IMR-90 (cell line): ENCODE data around the gene ERN1. TPM values are rescaled to one million over a fixed set of nuclear protein-coding genes. Genes with fewer than 3 reads are reported as not detected.

Experiments
- ATAC-seq: fragments of 200-7000 bp; cut with Tn5 transposase; 2 replicates; pipeline ENCODE4 v1.9.1; 2020; ENCODE audit warnings: low read depth, mild to moderate bottlenecking, moderate library complexity
- BruUV-seq: library from RNA; stranded (reverse); fragments of 400-500 nt; replicated peaks from 2 replicates; lab custom pipeline; 2021; lab: Mats Ljungman, UMichigan
- CTCF ChIA-PET: fragments of 300-600 bp; formaldehyde crosslinking; extraction: SDS; loops from one replicate; lab custom pipeline; 2021; ENCODE audit warnings: antibody characterized with exemption; lab: Yijun Ruan, JAX
- POLR2A ChIA-PET: fragments of 300-600 bp; sonication (Branson Sonifier 250); formaldehyde crosslinking; loops from one replicate; lab custom pipeline; 2022; ENCODE audit warnings: antibody characterized with exemption; ENCODE audit not compliant: unreplicated experiment; lab: Charles Lee
- DNase-seq: peaks from one replicate; pipeline ENCODE4 v3.0.0; 2013
- H2AFZ ChIP-seq: replicated peaks from 2 replicates; pipeline ENCODE3; 2013; ENCODE audit warnings: low read length, mild to moderate bottlenecking; ENCODE audit not compliant: poor library complexity
- H2AK5ac ChIP-seq: 2 replicates; pipeline ENCODE4 v1.6.1; 2013; ENCODE audit warnings: low read depth, low read length, inconsistent platforms
- H2AK9ac ChIP-seq: replicated peaks from 2 replicates; pipeline ENCODE3; 2013; ENCODE audit warnings: mild to moderate bottlenecking, low read depth, low read length, moderate library complexity; ENCODE audit not compliant: poor library complexity
- H2BK120ac ChIP-seq: 2 replicates; pipeline ENCODE4 v1.6.1; 2013; ENCODE audit warnings: low read depth, low read length, inconsistent platforms
- H2BK15ac ChIP-seq: 3 replicates; pipeline ENCODE4 v1.6.1; 2013; ENCODE audit warnings: low read depth, low read length, inconsistent platforms
- H2BK20ac ChIP-seq: 2 replicates; pipeline ENCODE4 v1.6.1; 2013; ENCODE audit warnings: low read depth, mild to moderate bottlenecking, inconsistent platforms, low read length, moderate library complexity
- H2BK5ac ChIP-seq: 2 replicates; pipeline ENCODE4 v1.6.1; 2013; ENCODE audit warnings: mild to moderate bottlenecking, low read depth, low read length, inconsistent platforms; ENCODE audit not compliant: poor library complexity, severe bottlenecking
- H3K14ac ChIP-seq: replicated peaks from 2 replicates; pipeline ENCODE4 v1.6.1; 2013; ENCODE audit warnings: low read depth, low read length, inconsistent platforms
- H3K18ac ChIP-seq: 2 replicates; pipeline ENCODE4 v1.6.1; 2013; ENCODE audit warnings: low read depth, low read length, control low read depth
- H3K23ac ChIP-seq: 2 replicates; pipeline ENCODE4 v1.6.1; 2013; ENCODE audit warnings: low read depth, low read length, inconsistent platforms
- H3K27ac ChIP-seq: 2 replicates; pipeline ENCODE4 v1.5.1; 2013; ENCODE audit warnings: mild to moderate bottlenecking, control low read depth, low read length; ENCODE audit not compliant: insufficient read depth
- H3K27me3 ChIP-seq: 2 replicates; pipeline ENCODE4 v1.6.1; 2013; ENCODE audit warnings: low read length; ENCODE audit not compliant: control insufficient read depth, insufficient read depth
- H3K36me3 ChIP-seq: 2 replicates; pipeline ENCODE4 v1.6.1; 2013; ENCODE audit warnings: low read length, mixed read lengths; ENCODE audit not compliant: control insufficient read depth, insufficient read depth
- H3K4ac ChIP-seq: 2 replicates; pipeline ENCODE4 v1.6.1; 2013; ENCODE audit warnings: low read depth, low read length, inconsistent platforms
- H3K4me1 ChIP-seq: 2 replicates; pipeline ENCODE4 v1.6.1; 2013; ENCODE audit warnings: low read length, mixed read lengths; ENCODE audit not compliant: control insufficient read depth, insufficient read depth
- H3K4me2 ChIP-seq: 2 replicates; pipeline ENCODE4 v1.6.1; 2013; ENCODE audit warnings: low read depth, mild to moderate bottlenecking, control low read depth, low read length, moderate library complexity
- H3K4me3 ChIP-seq: 2 replicates; pipeline ENCODE4 v1.5.1; 2013; ENCODE audit warnings: low read depth, mild to moderate bottlenecking, control low read depth, low read length, moderate library complexity; ENCODE audit not compliant: insufficient read depth
- H3K56ac ChIP-seq: 2 replicates; pipeline ENCODE4 v1.6.1; 2013; ENCODE audit warnings: low read length, inconsistent platforms; ENCODE audit not compliant: insufficient read depth; ENCODE audit errors: extremely low read depth
- H3K79me1 ChIP-seq, 2 experiments: 2 replicates each; pipeline ENCODE4 v1.6.1; 2013; ENCODE audit warnings: low read length in 2 of 2, inconsistent platforms in 1 of 2, low read depth in 1 of 2
- H3K9ac ChIP-seq: 2 replicates; pipeline ENCODE4 v1.6.1; 2013; ENCODE audit warnings: low read depth, low read length, control low read depth
- H3K9me1 ChIP-seq: 2 replicates; pipeline ENCODE4 v1.6.1; 2013; ENCODE audit warnings: low read length, inconsistent platforms; ENCODE audit not compliant: insufficient read depth
- H3K9me3 ChIP-seq: 2 replicates; pipeline ENCODE4 v1.6.1; 2013; ENCODE audit warnings: low read length; ENCODE audit not compliant: control insufficient read depth, insufficient read depth
- H4K20me1 ChIP-seq: 2 replicates; pipeline ENCODE4 v1.6.1; 2013; ENCODE audit warnings: low read length, inconsistent platforms; ENCODE audit not compliant: insufficient read depth
- H4K5ac ChIP-seq: 2 replicates; pipeline ENCODE4 v1.6.1; 2013; ENCODE audit warnings: mild to moderate bottlenecking, low read depth, low read length, control low read depth
- H4K8ac ChIP-seq, 2 experiments: 2 replicates each; pipeline ENCODE4 v1.6.1; 2013; ENCODE audit warnings: low read depth in 2 of 2, low read length in 2 of 2, control low read depth in 1 of 2, inconsistent platforms in 1 of 2
- H4K91ac ChIP-seq: 2 replicates; pipeline ENCODE4 v1.6.1; 2013; ENCODE audit warnings: low read depth, low read length, inconsistent platforms; ENCODE audit not compliant: insufficient read depth
- CEBPB ChIP-seq: IDR thresholded peaks from 2 replicates; pipeline ENCODE4 v1.6.1; 2012; ENCODE audit warnings: low read depth, low read length, improper control_type of control experiment
- FOS ChIP-seq: fragments of 150-350 bp; IDR thresholded peaks from 2 replicates; pipeline ENCODE4 v1.6.1; 2016; ENCODE audit warnings: low read depth, low read length
- SMC3 ChIP-seq: fragments of 150-350 bp; IDR thresholded peaks from 2 replicates; pipeline ENCODE4 v1.6.1; 2016; ENCODE audit warnings: low read depth, mild to moderate bottlenecking, antibody characterized with exemption, low read length, moderate library complexity
- WGBS, 2 experiments: methylation state at CpG; one replicate each; pipeline versions ENCODE4 v1.1.5 to v1.1.7; 2013; ENCODE audit warnings: missing lambda C conversion rate in 2 of 2; ENCODE audit not compliant: insufficient read length in 1 of 2; ENCODE audit errors: extremely low coverage in 2 of 2; 5-methylcytosine and 5-hydroxymethylcytosine counted together
- dilution Hi-C: fragments of 300-500 bp; cut with HindIII; formaldehyde crosslinking; loops from one replicate; pipeline ENCODE4 v1.14.3; 2018; ENCODE audit warnings: low sequenced_read_pairs; ENCODE audit not compliant: unreplicated experiment
- in situ Hi-C: fragments of 300-500 bp; cut with MboI; formaldehyde crosslinking; loops from 3 replicates; pipeline ENCODE4 v1.14.3; 2019; ENCODE audit warnings: low sequenced_read_pairs, inconsistent platforms, mixed read lengths
- intact Hi-C: fragments of 100-400 bp; cut with micrococcal nuclease; formaldehyde crosslinking; loops from 2 replicates; pipeline ENCODE4 v1.10.0; 2022
- polyA plus RNA-seq, 3 experiments: library from polyadenylated mRNA; depleted of rRNA; stranded (reverse); fragments of >200 nt; gene quantifications; 2 replicates each; pipeline ENCODE4 v1.2.3, GENCODE V29; 2012; ENCODE audit warnings: low replicate concordance in 1 of 3
- total RNA-seq: library from RNA; depleted of rRNA; stranded (reverse); fragments of >200 nt; gene quantifications from 2 replicates; pipeline ENCODE4 v1.2.3, GENCODE V29; 2012

Gene ERN1
- total and polyA plus RNA-seq, 2 of the 4 experiments (the other 2 are of a cell fraction): 2.7 to 4.1 TPM

DNA sequence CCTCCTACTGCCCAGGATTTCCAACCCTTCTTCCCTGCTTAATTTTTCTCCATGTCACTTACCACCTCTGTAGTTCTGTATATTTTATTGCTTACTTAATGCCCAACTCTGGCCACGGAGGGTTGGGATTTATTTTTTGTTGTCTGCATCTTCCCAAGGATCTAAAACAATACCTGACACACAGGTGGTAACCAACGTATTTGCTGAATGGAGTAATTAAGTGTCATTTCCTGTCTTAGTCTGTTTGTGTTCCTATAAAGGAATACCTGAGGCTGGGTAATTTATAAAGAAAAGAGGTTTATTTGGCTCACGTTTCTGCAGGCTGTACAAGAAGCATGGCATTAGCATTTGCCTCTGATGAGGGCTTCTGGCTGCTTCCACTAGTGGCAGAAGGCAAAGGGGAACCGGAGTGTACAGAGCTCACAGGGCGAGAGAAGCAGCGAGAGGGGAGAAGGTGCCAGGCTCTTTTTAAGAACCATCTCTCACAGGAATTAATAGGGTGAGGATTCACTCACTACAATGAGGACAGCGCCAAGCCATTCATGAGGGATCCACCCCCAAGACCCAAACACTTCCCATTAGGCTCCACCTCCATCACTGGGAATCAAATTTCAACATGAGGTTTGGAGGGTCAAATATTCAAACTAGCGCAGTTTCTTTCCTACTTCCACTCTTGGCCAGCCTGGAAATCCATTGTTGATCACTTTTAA lies 44.8 kb downstream of the ERN1 start (continued):
- TF ChIP-seq FOS: no peak

DNA sequence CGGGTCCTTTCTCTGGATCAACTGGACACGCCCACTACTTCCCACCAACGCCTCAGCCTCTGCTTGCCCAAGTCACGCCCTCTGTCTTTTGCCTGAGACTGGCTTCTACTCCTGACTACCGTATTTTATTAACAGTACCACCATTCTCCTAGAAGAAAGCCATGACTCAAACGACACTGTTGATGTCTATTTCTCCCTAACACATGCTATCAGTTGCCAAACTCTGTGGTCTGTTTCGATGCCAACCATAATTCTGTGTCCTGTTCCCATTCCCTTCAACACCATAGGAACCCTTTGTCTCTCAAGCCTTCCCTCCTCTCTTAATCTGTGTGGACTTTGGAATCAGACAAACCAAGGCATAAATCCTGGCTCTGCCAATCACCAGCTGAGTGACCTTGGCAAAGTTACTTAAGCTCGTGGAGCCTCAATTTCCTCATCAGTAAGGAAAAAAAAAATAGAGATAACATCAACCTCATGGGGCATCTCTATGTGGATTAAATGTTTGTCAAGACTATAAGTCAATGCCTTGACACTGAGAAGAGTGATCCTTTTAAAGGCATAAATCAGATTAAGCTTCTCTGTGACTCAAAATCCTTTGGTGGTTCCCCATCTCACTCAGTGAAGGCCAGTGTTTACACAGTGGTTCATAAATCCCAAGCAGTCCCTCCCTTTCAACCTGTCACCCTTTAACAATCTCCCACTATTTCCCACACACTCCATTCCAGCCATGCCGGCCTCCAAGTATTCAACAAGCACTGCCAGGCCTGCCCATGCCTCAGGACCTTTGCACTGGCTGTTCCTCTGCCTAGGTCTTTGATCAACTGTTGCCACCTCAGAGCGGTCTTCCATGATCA lies 45.6 kb downstream of the ERN1 start:
- peak overlapping the region; percentile 61; the same call in 1 of the 3 replicates for H2BK15ac ChIP-seq
- no peak overlapping the region for H3K18ac ChIP-seq
- peak overlapping the region; percentile 59 for H2AK5ac ChIP-seq
- dilution Hi-C loops: no loop called here
- no peak overlapping the region for H3K56ac ChIP-seq
- no peak overlapping the region for H2AFZ ChIP-seq
- no peak overlapping the region for H2BK5ac ChIP-seq
- BruUV-seq: no TSS peak
- H2AK9ac ChIP-seq: peak overlapping the region; percentile 20
- intact Hi-C loops: loop anchor here (5.0 kb wide), 1 partner anchor 43 kb away; no protein-coding TSS in a partner anchor
- ChIA-PET POLR2A (no interaction called here), CTCF (no interaction called here)
- peaks cover 21% of the 10 kb centered on the region; the same call in 1 of the 2 replicates for H3K9me1 ChIP-seq
- 50% methylated on average over 7 of the region's 10 CpGs; no CpG with 5 or more reads in 1 of the 2 experiments for WGBS, 2 experiments
- in situ Hi-C loops: no loop called here
- no peak overlapping the region for H3K9ac ChIP-seq
- H4K91ac ChIP-seq: no peak overlapping the region
- H3K4ac ChIP-seq: peak overlapping the region; percentile 36
- H3K36me3 ChIP-seq: no peaks in the 10 kb centered on the region; the same call in 1 of the 2 replicates
- H4K20me1 ChIP-seq: no peaks in the 10 kb centered on the region
- peak overlapping the region; percentile 55; the same call in 1 of the 2 replicates for H2BK20ac ChIP-seq
- no peaks in the 10 kb centered on the region for H3K9me3 ChIP-seq
- DNase-seq: peak; percentile 43
- H3K4me3 ChIP-seq: no peak overlapping the region
- H3K79me1 ChIP-seq: peaks cover 15 to 32% of the 10 kb centered on the region in 2 experiments
- H3K27ac ChIP-seq: no peak overlapping the region
- no peak overlapping the region for H4K5ac ChIP-seq
- peaks cover 18% of the 10 kb centered on the region for H3K4me1 ChIP-seq
- H3K4me2 ChIP-seq: no peak overlapping the region
- H3K23ac ChIP-seq: peak overlapping the region; percentile 67; the same call in 1 of the 2 replicates
- no peak for ATAC-seq
- H3K14ac ChIP-seq: peak overlapping the region; percentile 42; the same call in 1 of the 2 replicates
- H3K27me3 ChIP-seq: no peaks in the 10 kb centered on the region
- TF ChIP-seq CEBPB (peak; percentile 23; the same call in 1 of the 2 replicates), SMC3 (no peak)
- H2BK120ac ChIP-seq: peak overlapping the region; percentile 24; the same call in 1 of the 2 replicates
- 0 out of 4 replicates have a peak overlapping the region, but pooled peaks of 1 of the 2 experiments have one; percentile 28 for H4K8ac ChIP-seq
